Neural progenitor cell (in vitro differentiated cells): ENCODE data around the gene SPRR5.

Experiments
- EZH2 ChIP-seq: fragments of 200-600 bp; sonication (generic); IDR thresholded peaks from 2 replicates; pipeline ENCODE4 v1.6.1; 2017; ENCODE audit warnings: antibody characterized with exemption, mild to moderate bottlenecking, moderate library complexity
- EZH2phosphoT487 ChIP-seq: fragments of 200-600 bp; sonication (generic); IDR thresholded peaks from 2 replicates; pipeline ENCODE4 v1.6.1; 2017; ENCODE audit warnings: antibody characterized with exemption

- TF ChIP-seq EZH2phosphoT487: no peak
- TF ChIP-seq EZH2: no peak
Observed at GRCh38 chr1:152912471-152912870, 34.5 kb upstream of the SPRR5 start.
